Esophagus muscularis mucosa (tissue), 3 donors: ENCODE measurements around the gene MAPK12.

Experiments
- POLR2A ChIP-seq: fragments of 450-650 bp; IDR thresholded peaks from one replicate; pipeline ENCODE4 v1.6.1; 2017; ENCODE audit warnings: antibody characterized with exemption, moderate library complexity, mild to moderate bottlenecking, low read depth
- POLR2AphosphoS5 ChIP-seq, 2 donors: sonication (generic); formaldehyde crosslinking; IDR thresholded peaks; one replicate each; pipeline ENCODE4 v1.6.1; 2017; ENCODE audit warnings: antibody characterized with exemption in 2 of 2
- TF ChIP-seq, protein P1 (sequence below), 3 experiments: fragments of 200-600 bp in 2 of 3; fragments of 450-650 bp in 1 of 3; sonication (generic) in 2 of 3; IDR thresholded peaks; one replicate each; pipeline ENCODE4 v1.5.1; 2017 to 2019; ENCODE audit warnings: antibody characterized with exemption in 3 of 3, mild to moderate bottlenecking in 2 of 3, moderate library complexity in 1 of 3

DNA sequence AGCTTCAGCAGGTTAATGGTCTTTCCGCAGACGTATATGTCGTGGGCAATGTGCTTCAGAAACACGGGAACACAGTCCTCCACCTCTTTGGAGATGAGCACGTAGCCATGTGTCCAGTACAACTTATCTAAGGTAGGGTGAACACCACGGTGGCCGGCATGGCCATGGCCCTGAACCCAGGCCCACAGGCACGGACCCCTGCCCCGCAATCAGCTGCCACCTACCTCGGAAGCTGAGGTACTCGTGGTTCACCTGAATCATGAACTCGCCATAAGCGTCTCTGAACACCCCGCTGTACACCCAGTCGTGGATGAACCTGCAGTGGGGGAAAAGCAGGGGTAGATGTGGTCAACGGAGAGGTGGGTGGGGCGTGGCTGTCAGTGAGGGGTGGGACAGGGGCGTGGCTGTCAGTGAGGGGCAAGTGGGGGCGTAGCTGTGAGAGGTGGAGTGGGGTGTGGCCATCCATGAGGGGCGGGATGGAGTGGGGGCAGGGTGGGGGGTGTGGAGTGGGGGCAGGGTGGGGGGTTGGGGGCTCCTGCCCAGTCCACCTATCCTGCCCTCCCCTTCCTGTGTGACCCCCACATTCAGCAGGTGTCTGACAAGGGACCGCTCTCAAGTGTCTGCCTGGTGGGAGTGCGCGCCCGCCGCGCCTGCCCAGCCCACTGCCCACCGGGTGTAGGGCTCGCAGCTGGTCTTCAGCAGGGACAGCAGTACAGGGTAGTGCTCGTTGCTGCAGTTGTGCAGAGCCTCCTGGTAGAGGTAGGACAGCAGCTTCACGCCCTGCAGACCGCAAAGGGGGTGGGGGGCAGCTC lies 35.2 kb downstream of the MAPK12 start:
- TF ChIP-seq, protein P1, sequence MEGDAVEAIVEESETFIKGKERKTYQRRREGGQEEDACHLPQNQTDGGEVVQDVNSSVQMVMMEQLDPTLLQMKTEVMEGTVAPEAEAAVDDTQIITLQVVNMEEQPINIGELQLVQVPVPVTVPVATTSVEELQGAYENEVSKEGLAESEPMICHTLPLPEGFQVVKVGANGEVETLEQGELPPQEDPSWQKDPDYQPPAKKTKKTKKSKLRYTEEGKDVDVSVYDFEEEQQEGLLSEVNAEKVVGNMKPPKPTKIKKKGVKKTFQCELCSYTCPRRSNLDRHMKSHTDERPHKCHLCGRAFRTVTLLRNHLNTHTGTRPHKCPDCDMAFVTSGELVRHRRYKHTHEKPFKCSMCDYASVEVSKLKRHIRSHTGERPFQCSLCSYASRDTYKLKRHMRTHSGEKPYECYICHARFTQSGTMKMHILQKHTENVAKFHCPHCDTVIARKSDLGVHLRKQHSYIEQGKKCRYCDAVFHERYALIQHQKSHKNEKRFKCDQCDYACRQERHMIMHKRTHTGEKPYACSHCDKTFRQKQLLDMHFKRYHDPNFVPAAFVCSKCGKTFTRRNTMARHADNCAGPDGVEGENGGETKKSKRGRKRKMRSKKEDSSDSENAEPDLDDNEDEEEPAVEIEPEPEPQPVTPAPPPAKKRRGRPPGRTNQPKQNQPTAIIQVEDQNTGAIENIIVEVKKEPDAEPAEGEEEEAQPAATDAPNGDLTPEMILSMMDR (IDR thresholded peaks at IDR 0.05), result no peak
- no peak for TF ChIP-seq POLR2AphosphoS5 (IDR thresholded peaks at IDR 0.05)
- TF ChIP-seq POLR2A, result no peak
